Adipocyte (in vitro differentiated cells): ENCODE measurements around the gene VARS2.
"Not testable (repeated sequence)": the region's sequence is repeated elsewhere in the genome, so short reads cannot be mapped to it uniquely, and the experiment has no call there.

Experiments
- DNase-seq: peaks from one replicate; pipeline ENCODE4 v3.0.0-alpha.2; 2015; ENCODE audit warnings: low read depth
- H3K27me3 ChIP-seq: replicated peaks from 2 replicates; pipeline ENCODE4 v1.7.0; 2013; ENCODE audit warnings: mild to moderate bottlenecking, low read length, moderate library complexity; ENCODE audit not compliant: control insufficient read depth, insufficient read depth
- H3K36me3 ChIP-seq: 2 replicates; pipeline ENCODE4 v1.7.0; 2013; ENCODE audit warnings: low read length, mild to moderate bottlenecking, moderate library complexity; ENCODE audit not compliant: control insufficient read depth, insufficient read depth, severe bottlenecking
- H3K4me1 ChIP-seq: 2 replicates; pipeline ENCODE4 v1.7.0; 2013; ENCODE audit warnings: mild to moderate bottlenecking, low read length, moderate library complexity; ENCODE audit not compliant: control insufficient read depth, insufficient read depth
- H3K4me3 ChIP-seq: 2 replicates; pipeline ENCODE4 v1.7.0; 2013; ENCODE audit warnings: mild to moderate bottlenecking, low read length, moderate library complexity
- H3K9ac ChIP-seq: 2 replicates; pipeline ENCODE4 v1.7.0; 2013; ENCODE audit warnings: mild to moderate bottlenecking, low read length, moderate library complexity
- H3K9me3 ChIP-seq: 2 replicates; pipeline ENCODE4 v1.7.0; 2013; ENCODE audit warnings: mild to moderate bottlenecking, low read length, moderate library complexity; ENCODE audit not compliant: control insufficient read depth

The VARS2 gene

GRCh38 chr6:30918670-30919069 is 4.6 kb downstream of the VARS2 start:
- Histone ChIP-seq H3K27me3 (no peaks in the 10 kb centered on the region), H3K4me3 (no peak overlapping the region), H3K9ac (no peak overlapping the region), H3K9me3 (no peaks in the 10 kb centered on the region), H3K36me3 (peaks cover 49% of the 10 kb centered on the region), H3K4me1 (peaks cover 12% of the 10 kb centered on the region)
- no peak for DNase-seq

GRCh38 chr6:30922447-30922852 is 8.4 kb downstream of the VARS2 start:
- DNase-seq = no peak
- peaks cover 56% of the 10 kb centered on the region for H3K36me3 ChIP-seq
- H3K4me3 ChIP-seq = no peak overlapping the region
- peaks cover 11% of the 10 kb centered on the region for H3K4me1 ChIP-seq
- H3K27me3 ChIP-seq = no peaks in the 10 kb centered on the region
- no peaks in the 10 kb centered on the region for H3K9me3 ChIP-seq
- no peak overlapping the region for H3K9ac ChIP-seq

GRCh38 chr6:30924040-30924627 is 10.1 kb downstream of the VARS2 start:
- H3K9ac ChIP-seq = not testable (repeated sequence)
- Histone ChIP-seq H3K4me1 (peaks cover 11% of the 10 kb centered on the region), H3K36me3 (peaks cover 56% of the 10 kb centered on the region)

GRCh38 chr6:30926644-30927043 is 12.6 kb downstream of the VARS2 start:
- DNase-seq = peak; percentile 56
- peaks cover 33% of the 10 kb centered on the region for H3K36me3 ChIP-seq

More at GRCh38 chr6:30924040-30924627, 10.1 kb downstream of the VARS2 start:
- DNase-seq, H3K27me3 ChIP-seq, H3K4me3 ChIP-seq, H3K9me3 ChIP-seq: not testable (repeated sequence)

GRCh38 chr6:30927080-30927479 is 13.0 kb downstream of the VARS2 start:
- H3K9ac ChIP-seq, H3K27me3 ChIP-seq, H3K9me3 ChIP-seq, H3K4me3 ChIP-seq, DNase-seq: not testable (repeated sequence)
- peaks cover 29% of the 10 kb centered on the region for H3K36me3 ChIP-seq
- peaks cover 11% of the 10 kb centered on the region for H3K4me1 ChIP-seq

More at GRCh38 chr6:30926644-30927043, 12.6 kb downstream of the VARS2 start:
- Histone ChIP-seq H3K4me3 (no peak overlapping the region), H3K9me3 (peaks cover 10% of the 10 kb centered on the region), H3K27me3 (no peaks in the 10 kb centered on the region), H3K9ac (no peak overlapping the region), H3K4me1 (peaks cover 11% of the 10 kb centered on the region)

GRCh38 chr6:30928677-30929076 is 14.6 kb downstream of the VARS2 start:
- Histone ChIP-seq H3K9me3 (peaks cover 10% of the 10 kb centered on the region), H3K36me3 (peaks cover 13% of the 10 kb centered on the region), H3K27me3 (peaks cover 8% of the 10 kb centered on the region), H3K9ac (no peak overlapping the region), H3K4me3 (no peak overlapping the region), H3K4me1 (peaks cover 11% of the 10 kb centered on the region)
- DNase-seq = no peak

GRCh38 chr6:30930506-30930905 is 16.5 kb downstream of the VARS2 start:
- no peak for DNase-seq
- peaks cover 8% of the 10 kb centered on the region for H3K27me3 ChIP-seq
- no peak overlapping the region for H3K4me3 ChIP-seq
- no peak overlapping the region for H3K9ac ChIP-seq
- peaks cover 10% of the 10 kb centered on the region for H3K9me3 ChIP-seq
- peaks cover 11% of the 10 kb centered on the region for H3K4me1 ChIP-seq
- H3K36me3 ChIP-seq = peaks cover 11% of the 10 kb centered on the region

GRCh38 chr6:30931272-30931671 is 17.2 kb downstream of the VARS2 start:
- H3K9me3 ChIP-seq = peaks cover 10% of the 10 kb centered on the region
- DNase-seq = no peak

GRCh38 chr6:30931969-30932645 is 18.1 kb downstream of the VARS2 start, which contains the start of gene SFTA2:
SFTA2 (minus strand) TSS chr6:30932170; CDS start chr6:30932096, 74 bp downstream.
- no peak for DNase-seq
- no peak within 1 kb of the TSS for H3K9ac ChIP-seq
- H3K27me3 ChIP-seq = peaks cover 20% of the 10 kb centered on the region
- peaks cover 2% of the 10 kb centered on the region for H3K4me1 ChIP-seq
- peaks cover 10% of the 10 kb centered on the region for H3K9me3 ChIP-seq
- H3K4me3 ChIP-seq = no peak within 1 kb of the TSS
- H3K36me3 ChIP-seq = no peaks in the 10 kb centered on the region

More at GRCh38 chr6:30931272-30931671, 17.2 kb downstream of the VARS2 start:
- Histone ChIP-seq H3K36me3 (peaks cover 4% of the 10 kb centered on the region), H3K4me1 (peaks cover 10% of the 10 kb centered on the region), H3K9ac (no peak overlapping the region), H3K27me3 (peaks cover 11% of the 10 kb centered on the region), H3K4me3 (no peak overlapping the region)

GRCh38 chr6:30932665-30933365 is 18.8 kb downstream of the VARS2 start:
- DNase-seq = no peak
- Histone ChIP-seq H3K4me1 (no peaks in the 10 kb centered on the region), H3K27me3 (peaks cover 25% of the 10 kb centered on the region), H3K9ac (no peak overlapping the region), H3K9me3 (peaks cover 10% of the 10 kb centered on the region), H3K4me3 (no peak overlapping the region), H3K36me3 (no peaks in the 10 kb centered on the region)

GRCh38 chr6:30935018-30935417 is 21.0 kb downstream of the VARS2 start:
- H3K27me3 ChIP-seq = peaks cover 35% of the 10 kb centered on the region
- H3K36me3 ChIP-seq = no peaks in the 10 kb centered on the region
- no peak overlapping the region for H3K9ac ChIP-seq
- no peak overlapping the region for H3K4me3 ChIP-seq
- no peaks in the 10 kb centered on the region for H3K9me3 ChIP-seq
- no peaks in the 10 kb centered on the region for H3K4me1 ChIP-seq
- DNase-seq = peak; percentile 14
